Stimulated activated CD8-positive, alpha-beta memory T cell treated with anti-CD3 and anti-CD28 coated beads, Interleukin-2, amount 100 ng/mL, for 1 hour (primary cell): ENCODE measurements around the gene ENTPD2.
"Not testable (repeated sequence)": the region's sequence is repeated elsewhere in the genome, so short reads cannot be mapped to it uniquely, and the experiment has no call there.

Experiments used
- DNase-seq, 2 donors: peaks; one replicate each; pipeline ENCODE4 v3.0.0-alpha.2; 2020; ENCODE audit warnings: low read depth in 2 of 2

Gene ENTPD2

GRCh38 chr9:137045294-137046087, 8.4 kb downstream of the ENTPD2 start:
- DNase-seq: no peak

GRCh38 chr9:137044502-137045177, 9.2 kb downstream of the ENTPD2 start:
- DNase-seq: no peak

GRCh38 chr9:137044037-137044436, 9.8 kb downstream of the ENTPD2 start:
- DNase-seq: no peak

GRCh38 chr9:137042751-137043727, 10.8 kb downstream of the ENTPD2 start:
- no peak for DNase-seq

- DNase-seq: no peak
Measured at GRCh38 chr9:137041124-137041523, 12.7 kb downstream of the ENTPD2 start.

GRCh38 chr9:137040568-137040967, 13.3 kb downstream of the ENTPD2 start:
- no peak for DNase-seq

GRCh38 chr9:137039611-137040366, 14.1 kb downstream of the ENTPD2 start:
- no peak for DNase-seq

- DNase-seq: no peak
Measured at GRCh38 chr9:137038916-137039315, 14.9 kb downstream of the ENTPD2 start.

- no peak for DNase-seq
Measured at GRCh38 chr9:137037483-137037882, 16.4 kb downstream of the ENTPD2 start.

GRCh38 chr9:137037035-137037434, 16.8 kb downstream of the ENTPD2 start:
- no peak for DNase-seq

GRCh38 chr9:137035937-137036336, 17.9 kb downstream of the ENTPD2 start:
- DNase-seq: no peak

GRCh38 chr9:137035507-137035834, 18.4 kb downstream of the ENTPD2 start:
- DNase-seq: no peak

GRCh38 chr9:137034709-137035506, 19.0 kb downstream of the ENTPD2 start:
- peak; percentile 71 to 79 for DNase-seq

GRCh38 chr9:137034039-137034708, 19.7 kb downstream of the ENTPD2 start:
- no peak for DNase-seq

GRCh38 chr9:137033481-137033880, 20.4 kb downstream of the ENTPD2 start:
- not testable (repeated sequence) for DNase-seq

GRCh38 chr9:137032858-137033257, 21.0 kb downstream of the ENTPD2 start:
- DNase-seq: no peak

GRCh38 chr9:137031904-137032640, 21.8 kb downstream of the ENTPD2 start, which contains the start of gene FUT7:
TSS of gene FUT7 (minus strand) at chr9:137032088. CDS start at chr9:137031991, 97 bp downstream.
- no peak for DNase-seq

- DNase-seq: no peak
Measured at GRCh38 chr9:137030538-137031527, 23.0 kb downstream of the ENTPD2 start.
